ENCODE results near the gene TYW1B.
"Not testable (repeated sequence)": the region's sequence is repeated elsewhere in the genome, so short reads cannot be mapped to it uniquely, and the experiment has no call there.

DNA sequence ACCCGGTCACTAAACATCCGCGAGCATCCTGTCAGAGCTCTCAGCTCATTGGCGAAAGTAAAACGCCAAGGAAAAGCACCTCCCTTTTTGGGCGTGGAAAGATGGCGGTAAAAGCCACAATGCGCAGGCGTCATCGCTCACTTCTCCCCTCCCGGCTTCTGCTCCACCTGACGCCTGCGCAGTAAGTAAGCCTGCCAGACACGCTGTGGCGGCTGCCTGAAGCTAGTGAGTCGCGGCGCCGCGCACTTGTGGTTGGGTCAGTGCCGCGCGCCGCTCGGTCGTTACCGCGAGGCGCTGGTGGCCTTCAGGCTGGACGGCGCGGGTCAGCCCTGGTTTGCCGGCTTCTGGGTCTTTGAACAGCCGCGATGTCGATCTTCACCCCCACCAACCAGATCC is 1.3 kb upstream of the TYW1B start:
- TF ChIP-seq, protein P1, sequence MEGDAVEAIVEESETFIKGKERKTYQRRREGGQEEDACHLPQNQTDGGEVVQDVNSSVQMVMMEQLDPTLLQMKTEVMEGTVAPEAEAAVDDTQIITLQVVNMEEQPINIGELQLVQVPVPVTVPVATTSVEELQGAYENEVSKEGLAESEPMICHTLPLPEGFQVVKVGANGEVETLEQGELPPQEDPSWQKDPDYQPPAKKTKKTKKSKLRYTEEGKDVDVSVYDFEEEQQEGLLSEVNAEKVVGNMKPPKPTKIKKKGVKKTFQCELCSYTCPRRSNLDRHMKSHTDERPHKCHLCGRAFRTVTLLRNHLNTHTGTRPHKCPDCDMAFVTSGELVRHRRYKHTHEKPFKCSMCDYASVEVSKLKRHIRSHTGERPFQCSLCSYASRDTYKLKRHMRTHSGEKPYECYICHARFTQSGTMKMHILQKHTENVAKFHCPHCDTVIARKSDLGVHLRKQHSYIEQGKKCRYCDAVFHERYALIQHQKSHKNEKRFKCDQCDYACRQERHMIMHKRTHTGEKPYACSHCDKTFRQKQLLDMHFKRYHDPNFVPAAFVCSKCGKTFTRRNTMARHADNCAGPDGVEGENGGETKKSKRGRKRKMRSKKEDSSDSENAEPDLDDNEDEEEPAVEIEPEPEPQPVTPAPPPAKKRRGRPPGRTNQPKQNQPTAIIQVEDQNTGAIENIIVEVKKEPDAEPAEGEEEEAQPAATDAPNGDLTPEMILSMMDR (IDR thresholded peaks at IDR 0.05), result not testable (repeated sequence)
- peak; percentile 86 to 96 for TF ChIP-seq POLR2A (IDR thresholded peaks at IDR 0.05)
